Measurements from ENCODE around the gene GLTP.

GLTP gene

GRCh38 chr12:109818253-109818652 lies 62.1 kb downstream of the GLTP start:
- no peak for DNase-seq

GRCh38 chr12:109817627-109818231 lies 62.6 kb downstream of the GLTP start:
- DNase-seq, result no peak

GRCh38 chr12:109816870-109817269 lies 63.5 kb downstream of the GLTP start:
- DNase-seq, result no peak

GRCh38 chr12:109815757-109816617 lies 64.4 kb downstream of the GLTP start:
- no peak for DNase-seq

- DNase-seq, result no peak
These were observed 65.1 kb downstream of the GLTP start for GRCh38 chr12:109815225-109815624.

- DNase-seq, result no peak
These were observed 65.7 kb downstream of the GLTP start for GRCh38 chr12:109814600-109815150.

- no peak for DNase-seq
These were observed 66.4 kb downstream of the GLTP start for GRCh38 chr12:109813810-109814416.

GRCh38 chr12:109811624-109811995 lies 68.7 kb downstream of the GLTP start:
- no peak for DNase-seq

GRCh38 chr12:109810954-109811623 lies 69.3 kb downstream of the GLTP start:
- no peak for DNase-seq

GRCh38 chr12:109808876-109809646 lies 71.3 kb downstream of the GLTP start:
- no peak for DNase-seq

- DNase-seq, result no peak
These were observed 72.2 kb downstream of the GLTP start for GRCh38 chr12:109807954-109808643.

GRCh38 chr12:109804820-109805761 lies 75.2 kb downstream of the GLTP start:
- no peak for DNase-seq

GRCh38 chr12:109803678-109804077 lies 76.7 kb downstream of the GLTP start:
- DNase-seq, result no peak

- no peak for DNase-seq
These were observed 77.5 kb downstream of the GLTP start for GRCh38 chr12:109802828-109803227.
